Stimulated activated CD4-positive, alpha-beta T cell treated with anti-CD3 and anti-CD28 coated beads, Interleukin-4, amount 100 ng/mL, for 4 hours (primary cell): ENCODE measurements around the gene LGALS3.
"Not testable (repeated sequence)": the region's sequence is repeated elsewhere in the genome, so short reads cannot be mapped to it uniquely, and the experiment has no call there.

Source experiments
- DNase-seq, 2 experiments: peaks; one replicate each; pipeline ENCODE4 v3.0.0-alpha.2; 2020

The LGALS3 gene

DNA sequence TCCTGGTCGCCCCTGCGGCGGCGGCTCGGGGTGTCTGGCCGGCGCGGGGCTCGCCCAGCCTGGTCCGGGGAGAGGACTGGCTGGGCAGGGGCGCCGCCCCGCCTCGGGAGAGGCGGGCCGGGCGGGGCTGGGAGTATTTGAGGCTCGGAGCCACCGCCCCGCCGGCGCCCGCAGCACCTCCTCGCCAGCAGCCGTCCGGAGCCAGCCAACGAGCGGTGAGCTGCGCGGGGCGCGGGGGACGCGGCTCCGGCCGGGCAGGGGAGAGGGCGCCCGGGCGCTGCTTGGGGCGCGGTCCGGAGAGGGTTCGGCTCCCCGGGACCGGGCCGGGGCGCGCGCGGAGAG, at the start of gene LGALS3:
TSS of gene LGALS3 (plus strand) at position 167 of the 342 bp plus-strand sequence. CDS start 8,122 bp downstream, outside the sequence.
- DNase-seq, result peak in 1 of 2 experiments; percentile 43

DNA sequence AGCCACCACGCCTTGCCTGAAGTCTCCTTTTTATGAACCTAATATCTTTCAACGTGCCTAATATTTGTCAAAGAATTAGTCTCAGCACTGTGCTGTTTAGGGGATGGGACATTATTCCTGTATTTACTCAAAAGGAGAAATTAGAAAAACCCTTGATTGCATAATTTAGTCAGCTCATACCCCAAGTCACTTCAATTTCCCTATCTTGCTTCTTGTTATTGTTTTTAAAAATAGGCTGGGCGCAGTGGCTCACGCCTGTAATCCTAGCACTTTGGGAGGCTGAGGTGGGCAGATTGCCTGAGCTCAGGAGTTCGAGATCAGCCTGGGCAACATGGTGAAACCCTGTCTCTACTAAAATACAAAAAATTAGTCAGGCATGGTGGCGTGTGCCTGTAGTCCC, 49.1 kb upstream of the LGALS3 start:
- DNase-seq, result not testable (repeated sequence)

DNA sequence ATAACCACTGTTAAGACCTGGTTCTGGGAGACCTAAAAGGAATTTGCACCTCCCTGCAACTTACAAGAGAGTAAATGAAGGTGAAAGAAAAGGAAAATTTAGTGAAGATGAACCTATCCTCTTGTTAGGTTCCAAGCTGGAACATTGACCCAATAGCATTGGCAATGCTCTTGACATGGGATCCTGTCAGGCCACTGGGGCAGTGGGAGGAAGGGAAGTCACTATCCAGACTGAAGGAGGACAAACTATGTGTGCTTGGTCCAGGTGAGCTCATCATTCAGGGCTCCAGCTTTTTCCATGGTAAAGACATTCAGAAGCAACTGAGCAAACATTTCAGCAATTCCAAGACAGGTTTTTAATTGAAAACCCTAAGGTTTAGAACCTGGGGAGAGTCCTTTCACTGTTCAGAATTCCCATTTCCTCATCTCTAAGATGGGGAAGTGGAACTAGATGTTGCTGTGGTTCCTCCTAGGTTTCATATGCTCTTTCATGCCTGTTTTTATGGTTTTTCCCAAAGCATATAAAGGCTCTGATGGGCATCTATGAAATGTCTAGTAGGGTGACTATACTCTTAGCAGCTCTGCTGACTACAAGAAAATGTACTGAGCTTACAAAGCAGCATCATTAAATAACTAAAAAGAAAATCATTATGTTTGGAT, 44.5 kb upstream of the LGALS3 start:
- DNase-seq, result no peak

DNA sequence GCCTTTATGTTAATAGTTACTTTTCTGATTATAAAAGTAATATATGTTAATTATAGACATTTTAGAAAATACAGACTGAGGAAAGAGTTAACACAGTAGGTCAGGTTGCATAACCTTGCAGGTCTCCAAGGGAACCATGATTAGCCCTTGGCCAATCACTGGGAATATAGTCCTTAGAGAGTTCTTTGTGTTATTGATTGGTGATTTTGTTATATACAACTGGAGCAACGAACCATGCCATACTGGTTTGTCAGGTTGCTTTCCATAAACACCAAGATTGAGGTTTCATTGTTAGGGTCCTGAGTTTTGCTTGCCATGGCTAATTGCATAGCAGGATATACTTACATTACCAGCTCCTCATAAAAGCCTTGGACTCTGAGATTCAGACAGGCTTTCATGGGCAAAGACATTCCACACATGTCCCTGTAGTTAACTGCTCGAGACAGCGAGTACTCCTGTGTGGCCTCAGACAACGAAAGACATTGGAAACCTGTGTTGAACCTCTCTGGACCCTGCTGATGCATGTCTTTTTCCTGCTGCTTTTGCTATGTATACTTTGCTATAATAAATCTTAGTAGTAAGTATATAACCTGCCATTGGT, 43.9 kb upstream of the LGALS3 start:
- DNase-seq, result no peak

DNA sequence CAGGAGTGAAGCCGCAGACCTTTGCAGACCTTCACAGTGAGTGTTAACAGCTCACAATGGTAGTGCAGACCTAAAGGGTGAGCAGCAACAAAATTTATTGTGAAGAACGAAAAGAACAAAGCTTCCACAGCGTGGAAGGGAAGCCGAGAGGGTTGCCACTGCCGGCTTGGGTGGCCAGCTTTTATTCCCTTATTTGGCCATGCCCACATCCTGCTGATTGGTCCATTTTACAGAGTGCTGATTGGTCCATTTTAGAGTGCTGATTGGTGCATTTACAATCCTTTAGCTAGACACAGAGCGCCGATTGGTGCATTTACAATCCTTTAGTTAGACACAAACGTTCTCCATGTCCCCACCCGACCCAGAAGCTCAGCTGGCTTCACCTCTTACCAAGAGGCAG, 42.1 kb upstream of the LGALS3 start:
- no peak for DNase-seq

DNA sequence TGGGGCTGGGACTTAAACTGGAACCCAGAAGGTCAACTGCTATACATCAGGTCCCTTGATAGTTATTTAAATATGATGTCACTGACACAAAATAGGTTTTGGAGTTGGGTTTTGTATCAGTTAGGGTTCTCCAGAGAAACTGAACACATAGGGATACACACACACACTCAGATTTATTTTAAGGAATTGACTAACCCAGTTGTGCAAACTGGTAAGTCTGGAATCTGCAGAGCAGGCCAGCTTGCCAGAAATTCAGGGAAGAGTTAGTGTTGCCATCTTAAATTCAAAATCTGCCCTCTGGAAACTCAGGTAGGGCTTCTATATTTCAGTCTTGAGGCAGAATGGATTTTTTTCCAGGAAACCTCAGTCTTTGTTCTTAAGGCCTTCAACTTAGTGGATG, 40.7 kb upstream of the LGALS3 start:
- no peak for DNase-seq

DNA sequence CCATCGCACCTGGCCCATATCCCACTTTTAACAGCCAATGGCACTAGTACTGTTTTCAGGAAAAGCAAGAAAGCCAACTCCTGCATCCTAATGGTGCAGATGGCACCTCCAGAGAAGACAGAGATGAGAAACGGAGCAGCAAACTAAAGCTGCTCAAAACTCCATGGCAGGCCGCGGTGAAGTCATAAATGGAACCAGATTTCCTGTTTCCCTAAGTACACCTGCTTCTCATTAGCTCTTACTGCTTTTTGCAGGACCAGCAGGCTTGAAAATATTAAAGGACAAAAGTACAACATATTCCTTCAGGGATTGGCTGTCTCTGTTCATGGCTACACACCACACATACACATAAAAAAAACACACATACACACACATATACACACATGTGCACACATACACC, 36.7 kb upstream of the LGALS3 start:
- no peak for DNase-seq

DNA sequence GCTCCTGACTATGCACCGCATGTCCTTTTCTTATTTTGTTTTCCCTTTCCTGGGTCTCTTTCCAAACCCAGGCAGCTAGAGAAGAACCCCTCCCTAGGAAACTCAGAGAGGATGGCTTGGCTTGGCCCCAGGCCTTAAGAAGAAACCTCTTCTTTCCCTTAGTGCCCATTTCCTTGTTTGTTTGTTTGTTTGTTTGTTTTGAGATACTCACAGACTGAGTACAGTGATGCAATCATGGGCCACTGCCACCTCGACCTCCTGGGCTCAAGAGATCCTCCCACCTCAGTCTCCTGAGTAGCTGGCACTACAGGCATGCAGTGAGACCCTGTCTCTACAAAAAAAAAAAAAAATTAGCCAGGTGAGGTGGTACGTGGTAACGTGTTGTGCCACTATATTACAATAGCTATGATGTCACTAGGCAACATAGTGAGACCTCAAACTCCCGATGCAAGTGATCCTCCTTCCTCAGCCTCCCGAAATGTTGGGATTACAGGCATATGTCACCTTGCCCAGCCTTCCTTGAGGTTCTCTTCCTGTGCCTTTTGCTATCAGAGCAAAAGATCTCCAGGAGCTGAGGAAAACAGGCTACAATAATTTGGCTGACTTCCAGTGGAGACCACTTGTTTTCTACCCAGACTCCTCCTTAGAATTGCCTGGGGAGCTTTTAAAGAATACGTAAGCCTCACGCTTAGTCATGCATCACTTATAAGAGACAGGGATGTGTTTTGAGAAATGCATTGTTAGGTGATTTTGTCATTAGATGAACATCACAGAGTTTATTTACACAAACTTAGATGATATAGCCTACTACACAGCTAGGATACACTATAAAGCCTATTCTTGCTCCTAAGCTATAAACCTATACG, 34.5 kb upstream of the LGALS3 start:
- DNase-seq, result no peak

DNA sequence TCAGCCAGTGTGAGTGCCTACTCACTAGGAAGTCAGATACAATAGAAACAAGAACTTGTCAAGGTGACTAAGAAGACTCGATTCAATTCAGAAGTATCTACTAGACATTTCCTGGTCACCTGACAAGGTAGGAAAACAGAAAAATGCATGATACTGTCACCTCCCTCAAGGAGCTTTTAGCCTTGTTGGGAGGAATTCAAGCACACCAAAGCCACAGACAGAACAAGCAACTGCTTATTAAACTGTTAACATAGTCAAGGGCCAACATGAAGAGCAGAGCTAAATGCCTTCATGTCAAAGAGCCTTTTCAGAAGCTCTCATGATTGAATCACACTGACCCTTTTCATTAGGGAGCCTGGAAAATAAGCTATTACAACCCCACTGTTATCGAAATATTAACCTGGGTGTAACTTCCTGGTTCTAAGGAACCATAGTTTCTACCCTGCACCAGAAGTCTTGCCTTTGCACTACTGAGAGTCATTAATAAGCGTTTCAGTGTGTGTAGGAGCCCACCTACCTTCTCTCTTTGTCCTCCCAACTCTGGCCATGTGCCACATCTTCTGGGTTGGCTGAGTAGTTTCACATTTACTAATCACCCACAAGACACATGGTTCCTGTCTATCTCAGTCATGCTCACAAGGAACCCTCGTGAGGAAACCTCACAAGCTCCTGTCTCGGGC, 31.0 kb upstream of the LGALS3 start:
- peak; percentile 27 to 56 for DNase-seq

DNA sequence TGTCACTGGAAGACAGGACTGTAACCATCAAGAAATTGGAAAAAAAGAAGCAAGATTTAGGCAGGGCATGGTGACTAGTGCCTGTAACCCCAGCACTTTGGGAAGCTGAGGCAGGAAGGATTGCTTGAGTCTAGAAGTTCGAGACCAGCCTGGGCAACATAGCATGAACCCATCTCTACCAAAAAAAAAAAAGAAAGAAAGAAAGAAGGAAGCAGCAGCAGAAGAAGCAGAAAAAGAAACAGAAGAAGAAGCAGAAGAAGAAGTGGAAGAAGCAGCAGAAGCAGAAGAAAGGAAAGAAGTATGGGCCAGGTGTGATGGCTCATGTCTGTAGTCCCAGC, 30.5 kb upstream of the LGALS3 start:
- DNase-seq, result no peak

DNA sequence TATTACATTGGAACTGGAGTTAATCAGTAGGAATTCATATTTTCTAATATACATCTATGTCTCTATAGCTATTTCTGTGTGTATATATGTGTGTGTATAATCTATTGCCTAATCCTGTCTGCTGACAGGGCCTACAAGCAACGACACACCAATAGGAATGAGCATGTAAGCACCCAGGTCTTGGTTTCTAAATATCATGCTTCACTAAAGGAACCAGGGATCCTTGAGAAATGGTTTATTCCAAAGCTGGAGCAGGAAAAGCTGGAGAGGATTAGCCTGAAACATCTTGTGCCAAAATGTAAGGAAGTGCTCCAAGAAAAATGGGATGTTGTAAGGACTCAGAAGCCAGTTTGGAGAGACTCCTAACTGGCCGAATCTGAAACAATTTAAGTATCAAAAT, 29.3 kb upstream of the LGALS3 start:
- no peak for DNase-seq

DNA sequence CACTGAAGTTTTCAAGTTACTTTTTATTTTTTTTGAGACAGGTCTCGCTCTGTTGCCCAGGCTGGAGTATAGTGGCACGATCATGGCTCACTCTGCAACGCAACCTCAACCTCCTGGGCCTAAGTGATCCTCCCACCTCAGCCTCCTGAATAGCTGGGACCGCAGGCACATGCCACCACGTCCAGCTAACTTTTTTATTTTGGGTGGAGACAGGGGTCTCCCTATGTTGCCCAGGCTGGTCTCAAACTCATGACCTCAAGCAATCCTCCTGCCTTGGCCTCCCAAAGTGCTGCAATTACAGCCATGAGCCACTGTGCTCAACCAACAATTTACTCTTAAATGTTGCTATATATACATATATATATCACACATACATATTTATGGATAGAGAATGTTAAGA, 27.4 kb upstream of the LGALS3 start:
- no peak for DNase-seq

DNA sequence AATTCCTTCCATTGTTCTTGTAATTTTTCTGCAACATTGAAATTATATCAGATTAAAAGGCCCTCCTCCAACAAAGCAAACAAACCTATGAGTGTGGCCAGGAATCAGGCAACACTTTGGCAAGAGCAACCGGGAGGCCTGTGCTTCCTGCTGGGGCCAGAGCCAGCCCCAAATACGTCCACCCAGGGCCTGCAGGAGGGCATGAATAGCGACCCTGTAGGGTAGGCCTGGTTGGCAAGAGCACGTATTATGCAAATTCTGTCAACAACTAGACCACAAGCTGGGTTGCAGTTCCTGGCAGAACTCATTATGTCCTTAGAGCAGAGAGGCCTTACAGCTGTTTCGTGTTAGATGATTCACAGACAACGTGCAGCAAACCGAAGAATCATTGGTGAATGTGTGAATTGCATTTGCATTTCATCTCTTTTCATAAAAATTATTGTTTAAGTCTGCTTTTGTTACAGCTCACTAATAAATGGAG, 26.9 kb upstream of the LGALS3 start:
- peak in 1 of 2 experiments; percentile 24 for DNase-seq

DNA sequence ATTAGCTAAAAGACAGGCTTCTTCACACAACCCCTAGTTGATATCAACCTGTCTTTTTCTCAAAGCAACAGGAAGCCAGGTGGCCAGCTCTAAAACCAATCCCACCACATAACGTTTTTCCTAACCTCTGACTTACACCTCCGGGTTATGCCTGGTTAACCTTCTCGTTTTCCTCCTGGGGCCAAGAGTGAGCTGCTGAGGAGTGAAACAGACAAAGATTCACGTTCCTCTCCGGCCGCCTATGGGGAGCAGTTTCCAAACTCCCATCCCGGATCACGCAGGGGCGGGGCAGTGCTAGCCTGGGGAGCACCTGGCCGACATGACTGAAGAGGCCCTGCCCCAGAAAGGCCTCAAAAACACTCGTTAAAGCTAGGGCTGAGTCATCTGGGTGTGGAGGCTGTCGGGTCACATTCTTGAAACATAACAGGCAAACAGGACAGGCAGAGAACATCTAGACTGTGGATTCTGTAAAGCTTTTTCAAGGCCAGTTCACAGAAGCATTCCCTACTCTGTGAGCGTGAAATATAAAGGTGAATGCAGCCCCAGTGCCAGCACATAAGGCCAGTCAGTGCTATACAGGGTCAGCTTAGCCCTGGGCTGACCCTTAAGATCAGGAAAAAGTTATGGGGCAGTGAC, 25.9 kb upstream of the LGALS3 start:
- peak; percentile 12 to 43 for DNase-seq

DNA sequence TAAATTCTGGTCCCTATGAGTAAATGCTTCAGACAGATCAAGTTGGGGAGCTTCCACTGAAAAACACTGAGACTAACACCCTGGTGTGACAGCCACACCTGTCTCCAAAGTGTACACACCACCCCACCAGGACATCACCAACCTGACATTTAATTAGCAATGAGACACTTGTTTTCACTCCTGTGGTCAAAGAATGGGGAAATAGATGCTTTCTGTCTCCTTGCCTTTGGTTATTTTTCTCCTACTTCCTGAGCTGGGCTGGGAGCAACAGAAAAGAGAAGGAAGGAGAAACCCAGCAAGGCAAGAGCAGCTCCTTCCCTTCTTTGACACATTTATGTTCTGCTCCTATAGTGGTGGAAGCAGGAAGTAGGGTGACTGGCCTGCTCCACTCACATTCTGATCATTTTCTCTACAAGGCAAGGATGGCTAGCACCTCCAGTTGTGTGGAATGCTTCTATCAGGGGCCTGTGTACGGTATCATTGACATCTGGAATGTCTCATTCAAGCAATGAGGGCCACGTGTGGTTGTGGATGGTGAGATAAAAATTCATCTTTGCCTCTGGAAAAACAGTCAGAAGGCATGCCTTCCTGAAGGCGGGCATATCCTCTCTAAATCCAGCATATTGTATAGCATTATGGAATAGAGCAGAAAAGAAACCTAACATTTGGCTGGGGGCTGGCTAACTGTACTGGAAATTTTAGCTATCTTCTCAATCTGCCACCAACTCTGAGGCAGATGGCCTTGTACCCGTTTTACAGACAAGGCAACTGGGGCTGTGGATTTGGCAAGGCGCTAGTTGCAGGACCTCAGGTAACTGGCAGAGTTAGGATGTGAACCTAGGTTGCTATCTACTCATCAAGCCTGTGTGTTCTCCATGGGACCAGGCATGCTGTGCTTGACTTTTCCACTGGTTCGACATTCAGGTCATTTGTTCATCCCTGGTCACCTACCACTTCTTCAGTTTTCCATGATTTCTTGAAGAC, 24.8 kb upstream of the LGALS3 start:
- no peak for DNase-seq

DNA sequence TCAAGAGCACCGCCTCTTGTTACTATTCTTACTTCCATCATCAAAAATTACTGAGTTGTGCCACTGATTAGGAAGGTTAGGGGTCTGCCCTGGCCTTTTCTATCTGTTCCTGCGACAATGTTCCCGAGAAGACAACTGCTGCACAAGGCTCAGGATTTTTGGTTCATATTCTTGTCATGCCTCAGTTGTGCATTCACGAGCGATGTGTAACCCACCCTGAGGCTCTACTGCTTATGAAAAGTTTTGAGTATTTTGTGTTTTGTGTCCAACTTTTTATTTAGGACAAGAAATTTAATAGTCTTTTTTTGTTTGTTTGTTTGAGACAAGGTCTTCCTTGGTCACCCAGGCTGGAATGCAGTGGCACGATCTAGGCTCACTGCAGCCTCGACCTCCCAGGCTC, 23.1 kb upstream of the LGALS3 start:
- no peak for DNase-seq

DNA sequence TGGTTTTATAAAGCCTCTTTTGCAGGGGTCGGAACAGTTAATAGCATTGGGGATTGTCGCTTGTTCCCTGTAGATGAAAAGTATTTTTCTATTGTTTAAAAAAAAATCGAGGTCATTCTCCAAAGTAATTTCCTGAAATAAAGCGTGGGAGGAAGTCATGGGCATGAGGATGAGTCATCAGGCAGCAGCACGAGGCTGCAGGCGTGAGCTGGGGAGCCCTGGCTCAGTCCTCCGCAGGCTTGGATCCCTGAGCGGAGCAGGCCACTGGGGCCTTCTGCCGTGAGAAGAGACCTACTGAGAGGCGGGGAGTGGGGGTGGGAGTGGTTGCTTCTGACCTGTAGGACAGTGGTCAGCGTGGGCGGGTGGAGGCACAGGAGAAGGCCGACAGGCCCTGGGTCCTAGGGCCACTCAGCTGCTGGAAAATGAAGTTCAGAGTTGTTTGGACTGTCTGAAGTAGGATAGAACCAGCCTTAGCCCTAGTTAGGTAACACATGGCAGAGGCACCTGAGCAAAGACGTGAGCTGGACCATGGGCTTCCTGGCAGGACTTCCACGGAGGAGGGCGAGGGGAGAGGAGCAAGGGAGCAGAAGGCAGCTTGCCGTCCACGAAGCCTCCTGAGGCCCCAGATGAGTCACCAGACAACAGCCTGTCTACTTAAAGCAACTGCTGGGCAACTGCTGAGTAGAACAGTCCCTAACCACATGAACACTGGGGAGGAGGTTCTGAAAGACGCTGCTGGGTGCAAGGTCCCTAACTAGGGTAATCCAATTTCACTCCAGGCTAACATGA, 21.1 kb upstream of the LGALS3 start:
- peak; percentile 7 to 30 for DNase-seq

DNA sequence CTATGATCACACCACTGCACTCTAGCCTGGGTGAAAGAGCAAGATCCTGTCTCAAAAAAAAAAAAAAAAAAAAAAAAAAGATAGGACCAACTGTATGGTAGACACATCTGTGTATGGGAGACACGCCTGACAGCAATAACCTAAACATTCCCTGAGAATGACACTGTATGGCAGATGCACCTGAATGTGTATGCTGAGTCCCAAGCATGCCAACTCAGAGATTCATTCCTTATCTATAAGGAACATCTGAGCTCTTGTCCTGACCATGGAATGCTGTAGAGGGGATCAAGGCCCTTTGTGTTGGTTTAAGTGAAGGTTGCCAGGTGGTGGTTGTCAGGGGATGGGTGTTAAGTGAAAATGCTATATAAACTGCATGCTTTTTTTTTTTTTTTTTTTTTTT, 19.2 kb upstream of the LGALS3 start:
- no peak for DNase-seq

DNA sequence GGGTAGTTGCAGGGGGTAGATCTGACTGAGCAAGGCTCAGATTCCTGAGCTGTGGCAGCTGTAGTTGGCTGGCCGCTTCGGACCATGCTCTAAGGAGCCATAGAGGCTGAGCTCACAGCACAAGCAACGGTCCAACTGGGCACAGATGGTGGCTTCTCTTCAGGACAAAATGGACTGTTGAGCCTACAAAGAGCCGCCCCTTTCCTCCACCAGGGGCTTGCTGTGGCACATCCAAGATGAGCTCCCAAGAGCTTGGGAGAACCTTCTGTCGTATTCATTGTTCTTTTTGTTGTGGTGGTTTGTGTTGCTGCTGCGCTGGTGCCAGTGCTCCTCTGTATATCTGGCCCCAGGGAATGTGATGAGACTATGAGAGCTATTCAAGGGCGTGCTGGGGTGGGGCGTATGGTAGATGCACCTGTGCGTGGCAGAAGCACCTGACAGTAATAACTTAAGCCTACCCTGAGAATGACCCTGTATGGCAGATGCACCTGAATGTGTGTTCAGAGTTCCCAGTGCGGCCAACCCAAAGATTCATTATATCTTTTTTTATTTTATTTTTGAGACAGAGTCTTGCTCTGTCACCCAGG, 17.8 kb upstream of the LGALS3 start:
- no peak for DNase-seq

DNA sequence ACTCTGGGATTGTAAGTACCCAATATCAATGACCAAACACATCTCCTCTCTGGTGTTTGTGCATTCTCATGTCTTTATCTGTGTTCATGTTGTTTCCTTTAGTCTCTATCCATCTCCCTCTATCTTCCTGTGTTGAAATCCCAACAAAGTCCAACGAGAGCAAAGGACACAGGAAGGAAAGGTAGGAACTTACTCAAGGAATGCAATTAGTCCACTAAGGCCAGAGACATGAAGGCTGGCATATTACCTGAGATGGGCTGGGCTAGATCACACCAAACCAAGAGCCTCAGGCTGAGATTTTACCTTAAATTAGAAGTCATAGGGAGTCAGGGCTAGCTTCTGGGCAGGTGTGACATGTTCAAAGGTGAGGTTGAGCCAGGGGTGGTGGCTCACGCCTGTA, 14.3 kb upstream of the LGALS3 start:
- DNase-seq, result no peak
